H1 (cell line): ENCODE data around the gene GRM1. TPM values are rescaled to one million over a fixed set of nuclear protein-coding genes. Genes with fewer than 3 reads are reported as not detected.

ENCODE experiments used
- CTCF ChIA-PET: fragments of 300-600 bp; sonication (Branson Sonifier 250); formaldehyde crosslinking; loops from one replicate; lab custom pipeline; 2021; ENCODE audit not compliant: partially characterized antibody; lab: Charles Lee
- POLR2A ChIA-PET: fragments of 300-600 bp; sonication (Branson Sonifier 250); formaldehyde crosslinking; loops from one replicate; lab custom pipeline; 2021; ENCODE audit warnings: inconsistent platforms; ENCODE audit not compliant: partially characterized antibody; lab: Charles Lee
- DNase-seq, 2 experiments: peaks; one replicate each; pipeline versions ENCODE4 v3.0.0 to v3.0.0-alpha.2; 2010 to 2022; ENCODE audit warnings: low spot score in 2 of 2, low read depth in 1 of 2, mixed read lengths in 1 of 2
- FAIRE-seq: peaks from 2 replicates; lab custom pipeline; 2011; peaks lifted over from hg19 to GRCh38; lab: Jason Lieb, UNC
- H2AFZ ChIP-seq: 2 replicates; pipeline ENCODE4 v1.8.1; 2012; ENCODE audit warnings: low read length, inconsistent platforms
- H2AK5ac ChIP-seq: 2 replicates; pipeline ENCODE4 v1.6.1; 2013; ENCODE audit warnings: low read depth, low read length
- H2BK120ac ChIP-seq: replicated peaks from 2 replicates; pipeline ENCODE3; 2013; ENCODE audit warnings: low read depth, low read length, inconsistent platforms
- H2BK12ac ChIP-seq: 2 replicates; pipeline ENCODE4 v1.6.1; 2013; ENCODE audit warnings: low read depth, low read length
- H2BK15ac ChIP-seq: 2 replicates; pipeline ENCODE4 v1.6.1; 2013; ENCODE audit warnings: low read length
- H2BK20ac ChIP-seq: 2 replicates; pipeline ENCODE4 v1.6.1; 2013; ENCODE audit warnings: low read length
- H2BK5ac ChIP-seq: 2 replicates; pipeline ENCODE4 v1.6.1; 2013; ENCODE audit warnings: low read depth, low read length
- H3K14ac ChIP-seq: 2 replicates; pipeline ENCODE4 v1.6.1; 2013; ENCODE audit warnings: inconsistent platforms; ENCODE audit not compliant: insufficient read length
- H3K18ac ChIP-seq: 2 replicates; pipeline ENCODE4 v1.6.1; 2013; ENCODE audit warnings: low read length; ENCODE audit errors: extremely low read depth
- H3K23ac ChIP-seq: 2 replicates; pipeline ENCODE4 v1.6.1; 2013; ENCODE audit warnings: inconsistent platforms; ENCODE audit not compliant: insufficient read length
- H3K23me2 ChIP-seq: 2 replicates; pipeline ENCODE4 v1.6.1; 2013; ENCODE audit warnings: low read depth, low read length
- H3K27ac ChIP-seq: 2 replicates; pipeline ENCODE4 v1.6.1; 2011; ENCODE audit warnings: low read depth, low read length, inconsistent platforms
- H3K27me3 ChIP-seq, 4 experiments: replicated peaks in 1 of 4; 1 replicate in 1 of 4; 2 replicates in 3 of 4; pipeline versions ENCODE4 v1.6.1 to v1.8.1; 2011 to 2013; ENCODE audit warnings: low read length in 3 of 4, mild to moderate bottlenecking in 3 of 4, inconsistent platforms in 2 of 4, mixed read lengths in 2 of 4, moderate library complexity in 1 of 4; ENCODE audit not compliant: control insufficient read depth in 3 of 4, insufficient read depth in 3 of 4; ENCODE audit errors: extremely low read depth in 1 of 4
- H3K36me3 ChIP-seq, 4 experiments: 2 replicates each; pipeline versions ENCODE4 v1.6.1 to v1.8.1; 2011 to 2013; ENCODE audit warnings: mild to moderate bottlenecking in 4 of 4, low read length in 3 of 4, moderate library complexity in 2 of 4, control low read depth in 1 of 4, inconsistent platforms in 1 of 4; ENCODE audit not compliant: insufficient read depth in 4 of 4, control insufficient read depth in 2 of 4
- H3K4ac ChIP-seq: replicated peaks from 2 replicates; pipeline ENCODE3; 2013; ENCODE audit warnings: low read length, low read depth, mixed read lengths, inconsistent platforms; ENCODE audit not compliant: insufficient read length
- H3K4me1 ChIP-seq, 4 experiments: replicated peaks in 1 of 4; 1 replicate in 1 of 4; 2 replicates in 3 of 4; pipeline versions ENCODE4 v1.6.1 to v1.8.1; 2011 to 2013; ENCODE audit warnings: low read length in 3 of 4, inconsistent platforms in 2 of 4, mixed read lengths in 1 of 4; ENCODE audit not compliant: insufficient read depth in 4 of 4, control insufficient read depth in 3 of 4
- H3K4me2 ChIP-seq, 2 experiments: 2 replicates each; pipeline versions ENCODE4 v1.6.1 to v1.8.1; 2011 to 2013; ENCODE audit warnings: low read depth in 2 of 2, low read length in 2 of 2, control low read depth in 1 of 2, inconsistent platforms in 1 of 2, mild to moderate bottlenecking in 1 of 2; ENCODE audit not compliant: insufficient read depth in 1 of 2
- H3K4me3 ChIP-seq, 4 experiments: fragments of 200-600, 300-600 bp in 1 of 4; sonication (generic), shearing (Covaris generic), sonication (Bioruptor Twin) in 1 of 4; 2 replicates each; pipeline versions ENCODE4 v1.5.1 to v1.8.1; 2011 to 2016; ENCODE audit warnings: low read length in 4 of 4, low read depth in 3 of 4, control low read depth in 2 of 4, inconsistent platforms in 2 of 4, mild to moderate bottlenecking in 2 of 4, mixed read lengths in 1 of 4, moderate library complexity in 1 of 4; ENCODE audit not compliant: insufficient read depth in 2 of 4; ENCODE audit errors: extremely low read depth in 1 of 4
- H3K56ac ChIP-seq: replicated peaks from 2 replicates; pipeline ENCODE3; 2013; ENCODE audit warnings: low read depth, mild to moderate bottlenecking, mixed read lengths, low read length, inconsistent platforms; ENCODE audit not compliant: insufficient read length
- H3K79me1 ChIP-seq: 2 replicates; pipeline ENCODE4 v1.6.1; 2013; ENCODE audit warnings: low read depth, low read length, control low read depth
- H3K79me2 ChIP-seq, 2 experiments: 2 replicates each; pipeline versions ENCODE4 v1.6.1 to v1.8.1; 2012 to 2013; ENCODE audit warnings: low read length in 2 of 2, mild to moderate bottlenecking in 2 of 2, inconsistent platforms in 1 of 2; ENCODE audit not compliant: insufficient read depth in 2 of 2, control insufficient read depth in 1 of 2
- H3K9ac ChIP-seq, 4 experiments: replicated peaks in 1 of 4; 1 replicate in 1 of 4; 2 replicates in 3 of 4; pipeline versions ENCODE4 v1.6.1 to v1.8.1; 2011 to 2013; ENCODE audit warnings: low read depth in 3 of 4, low read length in 3 of 4, control low read depth in 2 of 4, mild to moderate bottlenecking in 2 of 4, moderate library complexity in 2 of 4, inconsistent platforms in 1 of 4; ENCODE audit errors: extremely low read depth in 1 of 4
- H3K9me3 ChIP-seq, 2 experiments: 2 replicates each; pipeline versions ENCODE4 v1.6.1 to v1.8.1; 2012 to 2013; ENCODE audit warnings: mild to moderate bottlenecking in 2 of 2, moderate library complexity in 2 of 2, control low read depth in 1 of 2, inconsistent platforms in 1 of 2, low read depth in 1 of 2, low read length in 1 of 2, mixed read lengths in 1 of 2; ENCODE audit not compliant: insufficient read depth in 2 of 2
- H4K20me1 ChIP-seq, 2 experiments: replicated peaks in 1 of 2; 2 replicates each; pipeline versions ENCODE3 to v1.8.1; 2011 to 2013; ENCODE audit warnings: inconsistent platforms in 2 of 2, low read length in 2 of 2, mild to moderate bottlenecking in 1 of 2; ENCODE audit not compliant: insufficient read depth in 2 of 2, control insufficient read depth in 1 of 2
- H4K5ac ChIP-seq: 2 replicates; pipeline ENCODE4 v1.6.1; 2013; ENCODE audit warnings: low read length, low read depth, mixed read lengths, inconsistent platforms; ENCODE audit not compliant: insufficient read length
- H4K8ac ChIP-seq: 2 replicates; pipeline ENCODE4 v1.8.0; 2013; ENCODE audit warnings: mild to moderate bottlenecking, moderate library complexity, low read length, inconsistent platforms; ENCODE audit not compliant: insufficient read depth; ENCODE audit errors: extremely low read depth
- H4K91ac ChIP-seq: replicated peaks from 2 replicates; pipeline ENCODE3; 2013; ENCODE audit warnings: low read length, mixed read lengths, inconsistent platforms; ENCODE audit not compliant: insufficient read length
- BCL11A ChIP-seq, 2 experiments: IDR thresholded peaks; one replicate each; pipeline ENCODE4 v1.6.1; 2011; ENCODE audit warnings: low read depth in 2 of 2, low read length in 2 of 2, mild to moderate bottlenecking in 2 of 2
- BRCA1 ChIP-seq: IDR thresholded peaks from 2 replicates; pipeline ENCODE4 v1.6.1; 2012; ENCODE audit warnings: low read depth, low read length, improper control_type of control experiment
- GABPA ChIP-seq: IDR thresholded peaks from 2 replicates; pipeline ENCODE4 v1.6.1; 2011; ENCODE audit warnings: mild to moderate bottlenecking, low read length, moderate library complexity, borderline replicate concordance; ENCODE audit not compliant: insufficient read depth
- SP1 ChIP-seq: IDR thresholded peaks from 2 replicates; pipeline ENCODE4 v1.6.1; 2011; ENCODE audit warnings: low read depth, low read length
- WGBS, 2 experiments: shearing (Covaris generic) in 1 of 2; methylation state at CpG; one replicate each; pipeline versions ENCODE4 v1.1.6 to v1.1.7; 2013 to 2015; ENCODE audit warnings: low lambda C conversion rate in 2 of 2, mixed read lengths in 2 of 2, inconsistent platforms in 1 of 2, low coverage in 1 of 2, missing lambda C conversion rate in 1 of 2; ENCODE audit not compliant: insufficient replicate concordance in 2 of 2, insufficient coverage in 1 of 2, insufficient read length in 1 of 2; ENCODE audit errors: extremely low coverage in 1 of 2, missing lambda C conversion rate in 1 of 2; 5-methylcytosine and 5-hydroxymethylcytosine counted together
- polyA plus RNA-seq, 7 experiments: library from polyadenylated mRNA; depleted of rRNA in 3 of 7; stranded (reverse) in 5 of 7; unstranded in 2 of 7; fragments of >200 nt in 5 of 7; fragments of 200-250 nt in 2 of 7; gene quantifications; 1 replicate in 5 of 7; 2 replicates in 1 of 7; 4 replicates in 1 of 7; pipeline versions ENCODE4 v1.2.1 to v1.2.3, GENCODE V29; 2011 to 2013; ENCODE audit warnings: missing spikeins in 2 of 7, mixed read lengths in 2 of 7
- total RNA-seq: library from RNA; stranded (reverse); fragmentation: NEBNext Ultra II Directional; extraction: Animal tissue kit (Norgen Biotek cat#: 25700); gene quantifications from 2 replicates; pipeline ENCODE4 v1.2.1, GENCODE V29; 2021
- TF ChIP-seq, protein P1 (sequence below): IDR thresholded peaks from 2 replicates; pipeline ENCODE4 v1.6.1; 2011; ENCODE audit warnings: low read length, improper control_type of control experiment
- TF ChIP-seq, protein P2 (sequence below): IDR thresholded peaks from 2 replicates; pipeline ENCODE4 v1.6.1; 2012; ENCODE audit warnings: inconsistent platforms

GRM1 gene
- total and polyA plus RNA-seq, 2 of the 8 experiments (the other 6 are each of a cell fraction or from before 2014, with no cell fraction given): 0.15 to 1.3 TPM

DNA sequence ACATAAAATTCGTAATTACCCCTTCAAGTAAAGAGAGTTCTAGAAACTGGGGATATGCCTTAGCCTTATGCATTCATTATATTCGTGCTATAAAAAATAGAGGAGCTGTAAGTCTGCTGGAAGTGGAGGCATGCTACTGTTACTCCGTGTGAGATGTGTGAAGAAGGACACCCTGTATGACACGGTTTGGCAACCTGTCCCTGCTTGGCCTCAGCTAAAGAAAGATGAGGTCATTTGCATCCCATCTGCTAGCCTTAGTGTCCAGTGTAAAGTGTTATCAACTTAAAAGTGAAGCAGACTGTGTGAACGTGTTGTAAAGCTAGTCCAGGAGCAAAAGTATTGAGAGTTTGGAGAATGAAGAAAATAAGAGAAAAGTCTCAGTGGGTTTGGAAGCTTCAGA lies 379.7 kb downstream of the GRM1 start:
- Histone ChIP-seq H4K91ac (no peak overlapping the region), H4K5ac (no peak overlapping the region), H3K9ac (no peak overlapping the region), H3K4me1 (no peaks in the 10 kb centered on the region), H2AK5ac (no peak overlapping the region), H2BK15ac (no peak overlapping the region), H2BK20ac (no peak overlapping the region), H3K27me3 (no peaks in the 10 kb centered on the region), H3K79me1 (no peaks in the 10 kb centered on the region), H3K4me2 (no peak overlapping the region), H3K23me2 (no peaks in the 10 kb centered on the region), H3K23ac (no peak overlapping the region), H3K27ac (no peak overlapping the region), H3K4me3 (no peak overlapping the region), H2BK12ac (no peak overlapping the region), H2BK5ac (no peak overlapping the region), H3K4ac (peak overlapping the region; percentile 3), H3K56ac (no peak overlapping the region), H3K9me3 (no peaks in the 10 kb centered on the region), H3K36me3 (no peaks in the 10 kb centered on the region), H2BK120ac (no peak overlapping the region), H3K14ac (no peak overlapping the region), H2AFZ (no peak overlapping the region), H4K20me1 (no peaks in the 10 kb centered on the region), H3K18ac (no peak overlapping the region), H3K79me2 (no peaks in the 10 kb centered on the region), H4K8ac (no peak overlapping the region)
- WGBS, 2 experiments: 84% methylated on average over 5 of the region's 5 CpGs; no CpG with 5 or more reads in 1 of the 2 experiments
- DNase-seq: no peak
- CTCF ChIA-PET: interaction anchor here (0.6 kb wide), 1 partner anchor 479 kb away, joined by 3 read pairs; no protein-coding TSS in a partner anchor
- TF ChIP-seq BRCA1 (no peak), GABPA (no peak), BCL11A (IDR thresholded peaks at IDR 0.05; ENCODE audit: low read depth in 2 of 2, low read length in 2 of 2) (no peak), SP1 (no peak)
- TF ChIP-seq, protein P1, sequence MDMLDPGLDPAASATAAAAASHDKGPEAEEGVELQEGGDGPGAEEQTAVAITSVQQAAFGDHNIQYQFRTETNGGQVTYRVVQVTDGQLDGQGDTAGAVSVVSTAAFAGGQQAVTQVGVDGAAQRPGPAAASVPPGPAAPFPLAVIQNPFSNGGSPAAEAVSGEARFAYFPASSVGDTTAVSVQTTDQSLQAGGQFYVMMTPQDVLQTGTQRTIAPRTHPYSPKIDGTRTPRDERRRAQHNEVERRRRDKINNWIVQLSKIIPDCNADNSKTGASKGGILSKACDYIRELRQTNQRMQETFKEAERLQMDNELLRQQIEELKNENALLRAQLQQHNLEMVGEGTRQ: no peak
- TF ChIP-seq, protein P2, sequence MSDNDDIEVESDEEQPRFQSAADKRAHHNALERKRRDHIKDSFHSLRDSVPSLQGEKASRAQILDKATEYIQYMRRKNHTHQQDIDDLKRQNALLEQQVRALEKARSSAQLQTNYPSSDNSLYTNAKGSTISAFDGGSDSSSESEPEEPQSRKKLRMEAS: no peak
- POLR2A ChIA-PET: no interaction called here
- FAIRE-seq: no peak
